HG03342 (cell line): ENCODE results near the gene NISCH.

Experiments
- ATAC-seq: cut with Tn5 transposase; IDR thresholded peaks from one replicate; pipeline ENCODE4 v1.9.1; 2021; ENCODE audit warnings: mild to moderate bottlenecking, moderate library complexity; ENCODE audit not compliant: unreplicated experiment

The NISCH gene

DNA sequence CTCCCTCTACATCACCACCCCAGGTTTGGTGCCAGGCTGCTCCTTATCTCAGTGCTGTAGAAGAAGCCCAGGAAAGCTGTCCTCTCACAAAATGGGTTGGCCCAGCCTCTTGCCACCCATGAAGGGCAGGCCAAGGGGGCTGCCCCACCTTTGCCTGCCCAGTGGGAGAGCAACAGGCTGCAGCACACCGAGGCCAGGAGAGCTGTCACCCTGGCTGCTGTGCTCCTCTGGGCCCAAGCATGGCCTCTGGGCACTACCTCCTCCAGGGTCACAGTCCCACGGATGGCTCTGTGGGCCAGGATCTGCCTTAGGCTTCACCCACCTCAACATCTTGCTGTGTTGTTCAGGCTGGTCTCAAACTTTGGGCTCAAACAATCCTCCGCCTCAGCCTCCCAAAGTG, 33.3 kb downstream of the NISCH start:
- ATAC-seq = no peak

GRCh38 chr3:52489453-52489852, 34.0 kb downstream of the NISCH start:
- no peak for ATAC-seq

DNA sequence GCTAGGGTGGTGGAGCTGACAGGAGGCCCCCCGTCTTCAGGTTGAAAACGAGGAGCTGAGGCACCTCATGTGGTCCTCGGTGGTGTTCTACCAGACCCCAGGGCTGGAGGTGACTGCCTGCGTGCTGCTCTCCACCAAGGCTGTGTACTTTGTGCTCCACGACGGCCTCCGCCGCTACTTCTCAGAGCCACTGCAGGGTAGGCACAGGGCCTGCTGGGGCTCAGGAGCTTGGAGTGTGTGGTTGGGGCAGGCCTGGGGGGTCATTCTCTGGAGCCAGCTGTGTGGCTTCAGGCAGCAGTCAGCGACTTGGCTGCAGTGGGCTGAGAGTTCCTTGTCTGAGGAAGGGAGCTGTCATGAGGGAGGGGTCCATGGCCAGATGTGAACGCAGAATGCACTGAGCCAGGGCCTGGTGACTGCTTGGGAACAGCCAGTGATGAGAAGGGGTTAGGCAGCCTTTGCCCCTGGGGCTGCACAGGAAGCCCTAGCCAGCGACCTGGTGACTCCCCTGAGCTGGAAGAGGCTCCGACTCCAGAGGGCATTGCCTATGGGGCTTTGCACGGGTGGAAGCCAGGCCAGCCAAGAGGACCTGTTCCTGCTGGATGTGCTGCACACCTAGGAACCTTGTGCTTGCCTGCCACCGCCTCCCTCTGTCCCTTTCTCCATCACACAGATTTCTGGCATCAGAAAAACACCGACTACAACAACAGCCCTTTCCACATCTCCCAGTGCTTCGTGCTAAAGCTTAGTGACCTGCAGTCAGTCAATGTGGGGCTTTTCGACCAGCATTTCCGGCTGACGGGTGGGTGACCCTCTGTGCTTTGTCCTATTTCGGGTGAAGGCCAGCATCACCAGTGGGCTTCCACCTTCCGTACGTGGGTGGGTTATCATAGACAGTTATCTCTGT, 34.9 kb downstream of the NISCH start:
- ATAC-seq = no peak

- ATAC-seq = no peak
These were observed 35.6 kb downstream of the NISCH start for GRCh38 chr3:52490939-52491526.

DNA sequence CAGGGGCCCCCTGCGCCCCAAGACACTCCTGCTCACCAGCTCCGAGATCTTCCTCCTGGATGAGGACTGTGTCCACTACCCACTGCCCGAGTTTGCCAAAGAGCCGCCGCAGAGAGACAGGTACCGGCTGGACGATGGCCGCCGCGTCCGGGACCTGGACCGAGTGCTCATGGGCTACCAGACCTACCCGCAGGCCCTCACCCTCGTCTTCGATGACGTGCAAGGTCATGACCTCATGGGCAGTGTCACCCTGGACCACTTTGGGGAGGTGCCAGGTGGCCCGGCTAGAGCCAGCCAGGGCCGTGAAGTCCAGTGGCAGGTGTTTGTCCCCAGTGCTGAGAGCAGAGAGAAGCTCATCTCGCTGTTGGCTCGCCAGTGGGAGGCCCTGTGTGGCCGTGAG, 36.7 kb downstream of the NISCH start:
- ATAC-seq = no peak

DNA sequence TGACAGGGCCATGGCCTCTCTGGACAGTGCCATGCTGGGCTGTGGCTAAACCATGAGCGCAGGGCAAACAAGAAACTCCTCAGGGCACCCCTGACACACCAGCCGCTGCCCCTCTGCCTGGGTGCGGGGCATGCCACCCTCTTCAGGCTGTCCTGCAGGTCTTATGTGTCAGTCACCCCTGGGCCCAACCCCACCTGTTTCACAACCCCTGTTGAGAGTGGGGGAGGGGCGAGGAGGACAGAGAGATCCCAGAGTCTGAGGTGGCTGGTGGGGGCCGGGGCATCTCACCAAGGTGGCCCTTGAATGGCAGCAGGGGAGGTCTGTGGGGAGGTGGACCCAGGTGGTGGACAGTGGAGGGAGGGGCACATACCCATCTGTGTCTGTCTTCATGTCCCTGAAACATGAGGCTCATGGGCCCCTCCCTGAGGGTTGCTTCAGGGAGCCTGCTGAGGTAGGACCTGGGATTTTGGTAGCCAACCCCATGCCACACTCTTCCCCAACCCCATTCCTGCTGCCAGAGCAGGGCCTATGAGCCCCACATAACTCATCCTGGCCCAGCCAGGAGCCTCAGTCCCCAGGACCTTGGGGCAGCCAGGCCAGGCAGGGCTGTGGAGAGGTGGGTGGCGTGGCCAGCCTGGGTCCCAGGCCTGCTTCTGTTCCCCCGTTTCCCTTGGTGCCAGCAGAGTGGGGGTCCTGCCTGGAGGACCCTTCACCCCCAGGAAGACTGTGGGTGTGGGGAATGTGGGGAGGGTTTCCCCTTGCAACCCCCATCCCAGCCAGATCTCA, 38.0 kb downstream of the NISCH start:
- ATAC-seq = no peak

DNA sequence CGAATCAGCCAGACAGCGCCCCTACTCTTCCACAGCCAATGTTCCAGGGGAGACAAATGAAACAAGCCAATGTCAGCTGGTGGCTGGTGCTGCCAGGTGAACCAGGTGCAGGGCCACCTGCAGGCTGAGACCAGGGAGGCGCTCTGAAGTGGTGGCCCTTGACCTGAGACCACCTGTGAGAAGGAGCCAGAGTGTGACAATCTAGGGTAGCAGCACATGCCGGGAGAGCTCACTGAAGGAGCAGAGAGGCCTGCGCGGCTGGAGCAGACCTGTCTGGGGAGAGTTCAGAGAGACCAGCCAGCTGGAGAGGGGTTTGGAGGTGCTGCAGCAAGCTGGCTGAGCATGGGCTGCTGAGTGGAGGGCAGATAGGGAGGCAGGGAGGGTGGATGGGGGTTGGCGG, 39.0 kb downstream of the NISCH start:
- no peak for ATAC-seq

- ATAC-seq = no peak
These were observed 39.6 kb downstream of the NISCH start, which contains the start of gene STAB1 for GRCh38 chr3:52494886-52495495. TSS of gene STAB1 (plus strand) at chr3:52495338. CDS start at chr3:52495414, 76 bp downstream.

- no peak for ATAC-seq
These were observed 40.6 kb downstream of the NISCH start for GRCh38 chr3:52495777-52496602.

- no peak for ATAC-seq
These were observed 43.0 kb downstream of the NISCH start for GRCh38 chr3:52498137-52499054.

DNA sequence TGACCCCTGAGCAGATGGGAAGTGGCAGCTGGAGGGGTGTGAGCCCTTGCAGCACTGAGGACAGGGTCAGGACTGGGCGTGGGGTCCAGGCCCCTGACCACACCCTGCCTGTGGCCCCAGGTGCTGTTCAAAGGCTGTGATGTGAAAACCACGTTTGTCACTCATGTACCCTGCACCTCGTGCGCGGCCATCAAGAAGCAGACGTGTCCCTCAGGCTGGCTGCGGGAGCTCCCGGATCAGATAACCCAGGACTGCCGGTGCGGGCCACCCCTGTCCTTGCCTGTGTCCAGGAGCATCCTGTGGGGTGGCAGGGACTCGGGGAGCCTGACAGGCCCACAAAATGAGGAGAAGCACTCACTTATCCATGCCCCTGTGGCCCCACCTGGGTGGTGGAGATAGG, 45.6 kb downstream of the NISCH start:
- ATAC-seq = no peak

GRCh38 chr3:52502001-52502400, 46.6 kb downstream of the NISCH start:
- ATAC-seq = no peak

DNA sequence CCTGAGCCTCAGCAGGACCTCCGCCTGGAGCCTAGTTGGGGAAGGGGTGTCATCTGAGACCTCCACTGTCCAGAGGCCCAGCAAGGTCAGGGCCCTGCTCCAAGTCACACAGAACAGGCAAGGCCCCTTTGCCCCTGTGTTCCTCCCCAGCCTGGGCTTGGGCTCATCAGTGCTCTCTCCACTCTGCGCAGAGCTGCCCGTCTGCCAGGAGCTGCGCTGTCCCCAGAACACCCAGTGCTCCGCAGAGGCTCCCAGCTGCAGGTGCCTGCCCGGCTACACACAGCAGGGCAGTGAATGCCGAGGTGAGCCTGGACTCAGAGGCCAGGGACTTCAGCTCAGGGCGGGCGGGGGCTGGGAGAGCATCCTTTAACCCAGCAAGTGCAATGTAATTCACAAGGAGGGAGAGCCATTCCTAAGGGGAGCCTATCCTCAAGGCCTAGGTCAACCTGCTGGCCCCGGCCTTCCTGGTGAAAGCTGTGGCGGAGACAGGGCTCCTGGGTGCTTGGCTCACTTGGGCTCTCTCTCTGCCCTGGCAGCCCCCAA, 47.5 kb downstream of the NISCH start:
- ATAC-seq = no peak

DNA sequence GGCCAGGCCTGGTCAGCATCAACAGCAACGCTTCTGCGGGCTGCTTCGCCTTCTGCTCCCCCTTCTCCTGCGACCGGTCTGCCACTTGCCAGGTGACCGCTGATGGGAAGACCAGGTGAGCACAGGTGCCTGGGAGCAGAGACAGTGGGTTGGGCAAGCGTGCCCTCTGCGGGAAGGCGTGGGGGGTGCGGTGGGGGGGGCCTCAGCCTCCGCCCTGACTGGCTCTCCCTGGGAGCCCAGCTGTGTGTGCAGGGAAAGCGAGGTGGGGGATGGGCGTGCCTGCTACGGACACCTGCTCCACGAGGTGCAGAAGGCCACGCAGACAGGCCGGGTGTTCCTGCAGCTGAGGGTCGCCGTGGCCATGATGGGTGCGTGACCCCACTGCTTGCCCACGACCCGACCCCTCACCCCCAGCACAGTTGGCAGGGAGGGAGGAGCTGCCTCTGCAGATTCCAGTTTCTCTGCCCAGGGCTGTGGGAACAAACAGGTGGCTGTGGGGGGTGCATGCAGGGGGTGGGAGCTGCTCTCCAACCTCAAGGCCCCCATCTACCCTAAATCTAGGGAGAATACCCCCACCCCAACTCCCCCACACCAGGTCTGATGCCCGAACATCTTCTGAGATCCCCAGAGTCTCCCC, 48.5 kb downstream of the NISCH start:
- no peak for ATAC-seq

DNA sequence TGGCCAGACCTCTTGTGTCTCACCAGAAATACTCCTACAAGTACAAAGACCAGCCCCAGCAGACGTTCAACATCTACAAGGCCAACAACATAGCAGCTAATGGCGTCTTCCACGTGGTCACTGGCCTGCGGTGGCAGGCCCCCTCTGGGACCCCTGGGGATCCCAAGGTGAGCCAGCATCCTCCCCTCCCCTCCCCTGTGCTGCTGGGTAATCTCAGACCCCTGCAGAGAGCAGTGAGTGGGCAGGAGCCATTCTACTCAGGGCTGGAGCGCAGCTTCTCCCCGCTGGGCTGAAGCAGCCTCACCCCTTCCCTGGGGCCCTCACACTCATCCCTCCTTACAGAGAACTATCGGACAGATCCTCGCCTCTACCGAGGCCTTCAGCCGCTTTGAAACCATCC, 49.6 kb downstream of the NISCH start:
- ATAC-seq = no peak

- no peak for ATAC-seq
These were observed 51.0 kb downstream of the NISCH start for GRCh38 chr3:52506266-52506966.

DNA sequence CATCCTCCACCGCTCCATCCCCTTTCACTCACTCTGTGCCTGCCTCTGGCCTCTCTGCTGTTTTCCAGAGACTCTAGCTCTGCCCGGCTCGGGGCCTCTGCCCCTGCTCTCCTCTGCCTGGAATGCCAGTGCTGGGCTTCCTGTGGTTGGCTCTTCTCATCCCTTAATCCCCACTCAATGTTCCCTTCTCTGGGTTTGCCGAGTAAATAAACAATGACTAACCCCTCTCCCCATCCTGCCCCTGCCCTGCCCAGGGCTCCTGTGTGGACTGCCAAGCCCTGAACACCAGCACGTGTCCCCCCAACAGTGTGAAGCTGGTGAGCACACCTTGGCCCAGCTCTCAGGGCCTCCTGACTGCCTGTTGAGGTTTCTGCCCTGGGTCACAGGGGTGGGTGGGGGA, 52.0 kb downstream of the NISCH start:
- no peak for ATAC-seq

GRCh38 chr3:52509753-52510328, 54.4 kb downstream of the NISCH start:
- no peak for ATAC-seq
